ENCODE measurements around the gene CDH13. TPM values are rescaled to one million over a fixed set of nuclear protein-coding genes. Genes with fewer than 3 reads are reported as not detected.

CDH13 gene
- total and polyA plus RNA-seq, 9 of the 15 experiments (the other 6 are each of a cell fraction or from before 2014, with no cell fraction given): 0.03 TPM; not detected in 8

- BruUV-seq (replicated peaks): no TSS peak
- Histone ChIP-seq H3K27ac (ENCODE audit: extremely low read depth, low read depth, low read length) (no peak overlapping the region), H3K4me3 (no peak overlapping the region), H3K27me3 (ENCODE audit: control insufficient read depth in 2 of 2, insufficient read depth in 2 of 2, low read length in 2 of 2) (no peaks in the 10 kb centered on the region), H3K9ac (ENCODE audit: insufficient read depth in 1 of 2, low read depth in 2 of 2, low read length in 2 of 2) (no peak overlapping the region), H2AFZ (ENCODE audit: low read depth, low read length) (no peak overlapping the region), H3K9me1 (ENCODE audit: control insufficient read depth, insufficient read depth, low read length) (no peaks in the 10 kb centered on the region), H3K9me3 (replicated peaks; ENCODE audit: control insufficient read depth, insufficient read depth, low read depth, low read length) (no peaks in the 10 kb centered on the region), H4K20me1 (replicated peaks; ENCODE audit: control insufficient read depth, insufficient read depth, low read length) (no peaks in the 10 kb centered on the region), H3K4me1 (replicated peaks in 1 of 2; ENCODE audit: control insufficient read depth in 2 of 2, insufficient read depth in 2 of 2, low read length in 2 of 2) (no peaks in the 10 kb centered on the region), H3K79me2 (ENCODE audit: control insufficient read depth, insufficient read depth, low read length) (no peaks in the 10 kb centered on the region), H3K36me3 (ENCODE audit: control insufficient read depth, insufficient read depth, low read length) (no peaks in the 10 kb centered on the region), H3K4me2 (ENCODE audit: insufficient read depth, low read length) (no peak overlapping the region)
- in situ Hi-C loops (cut with MboI) (no loop called here), intact Hi-C loops (cut with micrococcal nuclease) (no loop called here)
- FAIRE-seq (no peak), DNase-seq (ENCODE audit: extremely low read depth in 1 of 4, low spot score in 3 of 4) (no peak), ATAC-seq (no peak)
- WGBS (ENCODE audit: insufficient coverage, low coverage, missing lambda C conversion rate): 0% methylated on average over 3 of the region's 3 CpGs
- CTCF ChIA-PET (ENCODE audit: low intra/inter-chr PET ratio): no interaction called here
- POLR2A ChIA-PET: interaction anchor here (0.6 kb wide), 1 partner anchor 839 kb away, joined by 5 read pairs; no protein-coding TSS in a partner anchor
- TF ChIP-seq, protein P1, sequence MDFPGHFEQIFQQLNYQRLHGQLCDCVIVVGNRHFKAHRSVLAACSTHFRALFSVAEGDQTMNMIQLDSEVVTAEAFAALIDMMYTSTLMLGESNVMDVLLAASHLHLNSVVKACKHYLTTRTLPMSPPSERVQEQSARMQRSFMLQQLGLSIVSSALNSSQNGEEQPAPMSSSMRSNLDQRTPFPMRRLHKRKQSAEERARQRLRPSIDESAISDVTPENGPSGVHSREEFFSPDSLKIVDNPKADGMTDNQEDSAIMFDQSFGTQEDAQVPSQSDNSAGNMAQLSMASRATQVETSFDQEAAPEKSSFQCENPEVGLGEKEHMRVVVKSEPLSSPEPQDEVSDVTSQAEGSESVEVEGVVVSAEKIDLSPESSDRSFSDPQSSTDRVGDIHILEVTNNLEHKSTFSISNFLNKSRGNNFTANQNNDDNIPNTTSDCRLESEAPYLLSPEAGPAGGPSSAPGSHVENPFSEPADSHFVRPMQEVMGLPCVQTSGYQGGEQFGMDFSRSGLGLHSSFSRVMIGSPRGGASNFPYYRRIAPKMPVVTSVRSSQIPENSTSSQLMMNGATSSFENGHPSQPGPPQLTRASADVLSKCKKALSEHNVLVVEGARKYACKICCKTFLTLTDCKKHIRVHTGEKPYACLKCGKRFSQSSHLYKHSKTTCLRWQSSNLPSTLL (IDR thresholded peaks at IDR 0.05): no peak
Observed at GRCh38 chr16:82796047-82796446, 169.3 kb downstream of the CDH13 start.

DNA sequence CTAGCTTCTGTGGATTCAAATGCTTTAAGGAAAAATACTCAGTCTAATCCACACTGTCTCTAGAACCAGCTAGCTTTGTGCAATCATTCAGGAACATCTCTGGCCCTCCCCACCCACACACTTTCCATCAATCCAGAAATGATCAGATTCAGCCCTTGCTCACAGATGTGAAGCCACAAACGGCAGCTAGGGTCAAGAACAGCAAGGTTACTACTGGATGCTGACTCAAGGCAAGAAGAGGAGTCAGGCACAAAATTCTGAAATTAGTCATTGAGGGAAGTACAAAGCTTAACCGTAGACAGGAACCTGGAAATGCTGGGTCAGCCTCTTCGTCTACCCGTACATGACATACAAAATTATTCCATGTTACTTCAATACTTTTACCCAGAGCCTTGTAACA is 174.6 kb downstream of the CDH13 start:
- no peaks in the 10 kb centered on the region for H3K4me1 ChIP-seq (replicated peaks in 1 of 2; ENCODE audit: control insufficient read depth in 2 of 2, insufficient read depth in 2 of 2, low read length in 2 of 2)
- no TSS peak for BruUV-seq (replicated peaks)
- H3K79me2 ChIP-seq (ENCODE audit: control insufficient read depth, insufficient read depth, low read length): no peaks in the 10 kb centered on the region
- H3K36me3 ChIP-seq (ENCODE audit: control insufficient read depth, insufficient read depth, low read length): no peaks in the 10 kb centered on the region
- ChIA-PET POLR2A (interaction anchor here (0.6 kb wide), 1 partner anchor 317 kb away, joined by 3 read pairs; no protein-coding TSS in a partner anchor), CTCF (ENCODE audit: low intra/inter-chr PET ratio) (no interaction called here)
- no peak overlapping the region for H3K4me3 ChIP-seq
- no peak overlapping the region for H3K27ac ChIP-seq (ENCODE audit: extremely low read depth, low read depth, low read length)
- H3K9me1 ChIP-seq (ENCODE audit: control insufficient read depth, insufficient read depth, low read length): no peaks in the 10 kb centered on the region
- no peak for FAIRE-seq
- H3K27me3 ChIP-seq (ENCODE audit: control insufficient read depth in 2 of 2, insufficient read depth in 2 of 2, low read length in 2 of 2): no peaks in the 10 kb centered on the region
- no peaks in the 10 kb centered on the region; the same call in 1 of the 2 replicates for H3K9me3 ChIP-seq (replicated peaks; ENCODE audit: control insufficient read depth, insufficient read depth, low read depth, low read length)
- no peaks in the 10 kb centered on the region for H4K20me1 ChIP-seq (replicated peaks; ENCODE audit: control insufficient read depth, insufficient read depth, low read length)
- no peak overlapping the region for H3K4me2 ChIP-seq (ENCODE audit: insufficient read depth, low read length)
- DNase-seq (ENCODE audit: extremely low read depth in 1 of 4, low spot score in 3 of 4): no peak
- 2% methylated on average over 4 of the region's 4 CpGs for WGBS (ENCODE audit: insufficient coverage, low coverage, missing lambda C conversion rate)
- no peak overlapping the region for H2AFZ ChIP-seq (ENCODE audit: low read depth, low read length)
- TF ChIP-seq RNF2 (IDR thresholded peaks at IDR 0.05) (no peak), TRIM28 (IDR thresholded peaks at IDR 0.05) (no peak)
- in situ Hi-C loops (cut with MboI) (no loop called here), intact Hi-C loops (cut with micrococcal nuclease) (no loop called here)
- H3K9ac ChIP-seq (ENCODE audit: insufficient read depth in 1 of 2, low read depth in 2 of 2, low read length in 2 of 2): no peak overlapping the region
- ATAC-seq: no peak

All from K562 (cell line).